Ishikawa (cell line): ENCODE measurements around the gene PAXX.

ENCODE experiments used
- CREB1 ChIP-seq: IDR thresholded peaks from 2 replicates; pipeline ENCODE4 v1.6.1; 2012; ENCODE audit warnings: low read depth
- EP300 ChIP-seq: IDR thresholded peaks from 2 replicates; pipeline ENCODE4 v1.6.1; 2012; ENCODE audit warnings: borderline replicate concordance
- FOXM1 ChIP-seq: IDR thresholded peaks from 2 replicates; pipeline ENCODE4 v1.6.1; 2012; ENCODE audit warnings: low read depth, borderline replicate concordance
- RAD21 ChIP-seq: IDR thresholded peaks from 2 replicates; pipeline ENCODE4 v1.6.1; 2012; ENCODE audit warnings: low read depth
- TAF1 ChIP-seq: IDR thresholded peaks from 2 replicates; pipeline ENCODE4 v1.6.1; 2012; ENCODE audit warnings: low read depth, mild to moderate bottlenecking
- ZBTB7A ChIP-seq: IDR thresholded peaks from 2 replicates; pipeline ENCODE4 v1.6.1; 2012; ENCODE audit warnings: low read depth
- TF ChIP-seq, protein P1 (sequence below): IDR thresholded peaks from 2 replicates; pipeline ENCODE4 v1.6.1; 2012

GRCh38 chr9:136992819-136993369, 672 bp downstream of the PAXX start:
- TF ChIP-seq EP300 (no peak), ZBTB7A (no peak; the same call in 1 of the 2 replicates), CREB1 (no peak), FOXM1 (no peak), TAF1 (no peak), RAD21 (no peak)
- TF ChIP-seq, protein P1, sequence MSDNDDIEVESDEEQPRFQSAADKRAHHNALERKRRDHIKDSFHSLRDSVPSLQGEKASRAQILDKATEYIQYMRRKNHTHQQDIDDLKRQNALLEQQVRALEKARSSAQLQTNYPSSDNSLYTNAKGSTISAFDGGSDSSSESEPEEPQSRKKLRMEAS = no peak
